LoVo (cell line): ENCODE results near the gene HAAO.

Experiments used
- DNase-seq: peaks from one replicate; pipeline ENCODE4 v3.0.0-alpha.2; 2016; ENCODE audit warnings: low spot score

Gene HAAO

DNA sequence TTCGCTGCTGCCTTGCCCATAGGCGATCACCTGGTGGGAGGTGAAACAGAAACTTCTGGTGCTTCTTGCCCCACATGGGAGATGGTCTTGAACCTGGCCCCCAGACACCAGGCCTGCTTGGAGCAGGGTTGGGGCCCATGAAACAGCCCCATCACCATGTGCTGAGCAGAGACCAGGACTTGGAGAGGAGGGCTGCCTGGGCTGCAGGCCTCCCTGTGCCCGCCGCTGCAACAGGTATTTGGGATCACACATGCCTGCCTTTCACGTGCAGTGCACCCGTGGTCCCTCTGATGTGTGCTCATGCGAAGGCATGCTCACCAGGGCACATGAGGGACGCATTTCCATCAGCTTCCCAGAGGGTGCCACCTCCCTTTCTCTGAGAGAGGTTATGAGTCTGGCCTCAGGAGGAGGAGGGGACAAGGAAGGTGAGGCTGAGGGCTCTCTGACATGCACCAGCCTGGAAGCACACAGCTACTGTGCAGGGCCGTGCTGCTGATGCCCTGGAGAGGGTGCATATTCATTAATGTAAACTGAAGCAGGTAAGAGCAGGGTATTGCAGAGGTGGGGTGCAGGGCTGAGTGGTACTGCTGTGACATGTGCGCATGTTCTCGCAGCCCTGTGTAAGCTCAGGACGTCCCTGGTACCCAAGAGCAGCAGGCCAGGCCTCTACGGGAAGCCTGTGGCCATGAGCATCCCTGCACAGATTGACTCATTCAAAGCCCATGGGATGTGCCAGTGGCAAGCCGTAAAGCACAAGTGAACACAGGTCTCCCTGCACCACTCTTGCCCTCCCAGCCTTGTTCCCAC is 24.3 kb downstream of the HAAO start:
- no peak for DNase-seq

DNA sequence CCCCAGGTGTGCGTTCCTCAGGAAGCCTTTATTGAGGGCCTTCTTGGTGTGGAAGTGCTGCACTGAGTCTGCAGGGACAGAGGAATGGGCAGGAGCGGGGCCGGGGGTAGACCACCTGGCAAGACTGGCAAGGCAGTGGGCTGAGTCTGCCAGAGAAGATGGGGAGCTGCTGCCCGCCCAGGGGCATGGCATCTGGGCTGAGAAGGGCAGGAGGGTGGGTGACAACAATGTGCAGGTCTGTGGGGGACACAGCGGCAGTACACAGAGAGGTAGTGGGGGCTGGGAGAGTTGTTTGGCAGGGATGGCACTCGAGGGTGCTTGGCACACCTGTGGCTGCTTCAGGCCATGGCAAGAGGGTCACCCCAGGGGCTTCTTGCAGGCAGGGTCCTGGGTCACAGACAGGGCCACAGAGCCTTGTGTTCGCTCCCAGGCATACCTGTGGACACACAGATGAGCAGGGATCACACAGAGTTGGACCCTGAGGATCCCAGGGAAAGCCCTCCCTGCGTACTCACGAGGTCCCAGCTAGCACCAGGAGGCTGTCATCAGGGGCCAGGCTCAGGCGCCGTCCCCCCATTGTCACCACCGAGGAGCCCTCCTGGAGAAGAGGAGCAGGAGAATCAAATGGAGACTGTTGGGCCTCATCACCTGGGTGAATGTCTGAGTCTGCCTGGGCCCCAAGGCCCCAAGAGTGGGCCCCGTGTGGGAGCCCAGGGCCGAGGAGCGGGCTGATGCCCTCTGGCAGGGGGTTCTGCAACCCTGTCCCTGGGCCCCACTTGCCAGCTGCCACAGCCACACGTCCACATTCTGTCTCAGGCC is 25.1 kb downstream of the HAAO start:
- DNase-seq = no peak

DNA sequence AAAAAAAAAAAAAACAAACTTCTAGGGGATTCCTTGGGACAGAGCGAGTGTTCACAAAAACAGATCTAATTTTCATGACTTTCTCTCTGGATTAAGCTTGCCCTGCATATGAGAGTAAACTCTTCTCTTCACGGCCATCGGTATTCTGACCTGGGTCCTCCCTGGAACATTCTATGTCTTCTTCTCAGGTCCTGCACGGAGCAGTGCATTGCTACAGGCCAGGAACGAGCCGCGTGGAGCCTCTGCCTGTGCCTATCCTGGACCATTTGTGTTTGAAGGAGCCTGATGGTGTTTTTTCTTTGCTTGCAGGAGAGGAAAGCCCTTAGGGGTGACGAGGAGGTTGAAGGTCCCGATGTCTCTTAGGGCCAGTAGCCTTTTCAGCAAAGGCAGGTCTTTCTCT is 26.7 kb downstream of the HAAO start:
- no peak for DNase-seq

DNA sequence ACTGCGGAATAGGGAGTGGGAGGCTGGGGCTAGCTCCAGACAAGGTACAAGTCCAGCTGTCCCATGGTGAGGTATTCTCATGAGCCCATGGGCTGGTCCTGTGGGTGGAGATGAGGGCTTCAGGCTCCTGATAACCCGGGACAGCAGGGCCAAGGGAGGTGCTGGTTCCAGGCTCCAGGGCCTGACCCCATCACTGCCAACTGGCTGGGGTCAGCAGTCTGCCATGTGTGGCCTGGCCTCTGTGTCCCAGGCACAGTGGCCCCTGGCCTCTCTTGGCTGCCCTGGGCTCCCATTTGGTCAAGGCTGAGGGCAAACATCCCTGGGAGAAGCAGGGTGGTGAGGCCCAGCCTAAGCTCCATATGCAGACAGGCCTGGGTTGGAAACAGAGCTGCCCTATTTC is 27.5 kb downstream of the HAAO start:
- DNase-seq = no peak

DNA sequence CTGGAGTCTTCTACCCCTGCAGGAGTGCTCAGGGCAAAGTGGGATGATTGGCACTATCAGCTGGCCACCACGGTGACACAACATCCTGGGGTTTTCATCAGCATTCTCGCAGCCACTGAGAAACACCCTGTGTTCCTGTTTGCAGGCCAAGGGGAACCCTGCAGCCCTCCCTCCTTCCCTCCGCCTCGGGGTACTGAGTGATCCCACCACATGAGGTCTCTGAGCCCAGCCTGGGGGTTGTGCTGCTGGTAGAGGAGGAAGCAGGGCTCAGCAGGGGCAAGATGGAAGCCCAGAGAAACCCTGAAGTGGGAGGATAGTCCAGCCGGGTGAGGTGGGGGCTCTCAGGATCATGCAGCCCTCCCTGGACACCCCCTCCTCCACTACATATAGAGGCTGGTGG is 28.3 kb downstream of the HAAO start, which contains the start of gene OXER1:
OXER1 (minus strand) TSS at position 40 of the 400 bp plus-strand sequence. CDS start 73 bp downstream, outside the sequence.
- no peak for DNase-seq

DNA sequence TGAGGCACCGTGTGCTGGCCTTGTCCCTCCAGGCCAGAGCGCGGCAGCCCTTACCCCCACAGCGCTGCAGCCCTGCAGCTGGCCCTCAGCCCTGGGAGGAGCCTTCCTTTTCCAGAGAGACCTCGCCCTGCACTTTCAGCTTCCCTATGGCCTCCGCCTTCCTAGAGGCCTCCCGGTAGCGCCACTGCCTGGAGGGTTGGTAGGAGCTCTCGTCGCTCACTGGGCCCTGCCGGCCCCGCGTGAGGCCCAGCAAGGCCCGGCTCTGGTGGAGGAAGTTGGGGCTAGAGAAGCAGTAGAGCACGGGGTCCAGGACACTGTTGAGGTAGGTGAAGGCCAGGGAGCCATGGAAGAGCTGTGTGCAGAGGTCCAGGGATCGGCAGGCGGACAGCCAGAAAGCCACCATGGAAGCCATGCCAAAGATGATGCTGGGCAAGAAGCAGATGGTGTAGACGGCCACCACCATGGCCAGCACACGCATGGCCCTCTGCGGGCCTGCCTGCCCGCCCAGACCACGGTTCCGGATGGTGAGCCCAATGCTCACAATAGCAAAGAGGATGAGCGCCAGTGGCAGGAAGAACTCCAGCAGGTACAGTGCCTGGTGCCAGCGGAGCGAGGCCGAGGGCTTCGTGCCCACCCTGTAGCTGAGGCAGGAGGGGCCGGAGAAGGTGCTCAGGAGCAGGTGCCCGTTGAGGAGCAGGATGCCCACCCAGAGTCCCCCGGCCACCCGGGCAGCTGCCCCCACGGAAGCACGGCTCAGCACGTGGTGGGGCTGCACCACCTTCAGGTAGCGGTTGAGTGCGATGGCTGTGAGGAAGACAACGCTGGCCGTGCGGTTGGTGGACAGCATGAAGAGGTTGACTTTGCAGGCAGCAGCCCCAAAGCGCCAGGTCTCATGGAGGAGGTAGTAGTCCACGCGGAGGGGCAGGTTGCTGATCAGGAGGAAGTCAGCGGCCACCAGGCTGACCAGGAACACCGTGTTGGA is 29.3 kb downstream of the HAAO start:
- no peak for DNase-seq

DNA sequence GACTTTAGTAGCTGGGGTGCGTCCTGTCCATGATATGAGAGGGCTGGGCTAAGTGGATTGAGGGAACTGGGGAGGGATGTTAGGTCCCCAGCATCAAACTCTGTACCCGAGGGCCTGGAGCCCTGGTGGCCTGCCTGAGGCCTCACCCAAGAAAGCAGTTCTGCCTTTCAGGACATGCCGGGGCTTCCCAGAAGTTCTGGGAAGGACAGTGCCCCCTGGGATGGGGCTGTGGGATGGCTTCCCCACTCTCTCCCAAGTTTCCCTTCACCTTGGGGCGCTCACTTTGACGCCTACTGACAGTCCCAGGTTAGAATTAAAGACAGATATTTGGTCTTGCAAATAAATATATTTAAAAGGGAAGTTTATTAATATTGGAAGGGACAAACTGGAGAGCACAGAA is 30.2 kb downstream of the HAAO start:
- no peak for DNase-seq

DNA sequence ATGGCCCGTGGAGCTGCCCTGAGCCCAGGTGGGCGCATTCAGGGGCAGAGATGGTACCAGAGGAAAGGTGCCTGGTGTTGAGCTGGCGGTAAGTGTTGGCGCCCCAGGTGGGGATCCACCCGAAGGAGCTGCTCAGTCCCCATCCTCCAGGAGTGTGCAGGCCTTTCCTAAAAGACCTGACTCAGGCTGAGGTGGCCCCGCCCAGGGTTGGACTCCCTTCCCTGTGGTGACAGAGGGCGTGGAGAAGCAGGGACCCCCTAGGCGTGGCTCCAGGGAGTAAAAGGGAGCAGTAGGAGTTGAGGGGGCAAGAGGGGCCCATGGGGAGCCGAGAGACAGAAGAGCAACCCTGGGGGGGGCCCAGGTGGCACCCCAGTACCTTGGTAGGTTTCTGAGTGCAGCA is 30.8 kb downstream of the HAAO start:
- peak; percentile 3 for DNase-seq

DNA sequence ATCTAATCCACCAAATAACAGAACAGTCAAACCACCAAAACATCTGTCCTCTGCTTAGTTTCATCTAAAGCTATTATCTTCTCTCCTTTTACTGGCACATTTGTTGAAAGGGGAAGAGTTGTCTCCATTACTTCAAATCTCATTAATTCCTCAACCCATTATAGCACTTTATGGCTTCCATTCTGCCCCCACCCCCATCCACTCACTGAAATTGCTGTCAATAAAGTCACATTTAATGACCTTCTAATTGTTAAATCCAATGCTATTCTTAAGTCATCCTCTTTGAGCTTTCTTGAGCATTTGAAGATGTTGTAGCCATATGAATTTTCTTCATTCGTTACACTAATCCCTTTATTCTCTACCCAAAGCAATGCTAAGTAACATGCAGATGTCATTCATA is 33.6 kb downstream of the HAAO start:
- no peak for DNase-seq

DNA sequence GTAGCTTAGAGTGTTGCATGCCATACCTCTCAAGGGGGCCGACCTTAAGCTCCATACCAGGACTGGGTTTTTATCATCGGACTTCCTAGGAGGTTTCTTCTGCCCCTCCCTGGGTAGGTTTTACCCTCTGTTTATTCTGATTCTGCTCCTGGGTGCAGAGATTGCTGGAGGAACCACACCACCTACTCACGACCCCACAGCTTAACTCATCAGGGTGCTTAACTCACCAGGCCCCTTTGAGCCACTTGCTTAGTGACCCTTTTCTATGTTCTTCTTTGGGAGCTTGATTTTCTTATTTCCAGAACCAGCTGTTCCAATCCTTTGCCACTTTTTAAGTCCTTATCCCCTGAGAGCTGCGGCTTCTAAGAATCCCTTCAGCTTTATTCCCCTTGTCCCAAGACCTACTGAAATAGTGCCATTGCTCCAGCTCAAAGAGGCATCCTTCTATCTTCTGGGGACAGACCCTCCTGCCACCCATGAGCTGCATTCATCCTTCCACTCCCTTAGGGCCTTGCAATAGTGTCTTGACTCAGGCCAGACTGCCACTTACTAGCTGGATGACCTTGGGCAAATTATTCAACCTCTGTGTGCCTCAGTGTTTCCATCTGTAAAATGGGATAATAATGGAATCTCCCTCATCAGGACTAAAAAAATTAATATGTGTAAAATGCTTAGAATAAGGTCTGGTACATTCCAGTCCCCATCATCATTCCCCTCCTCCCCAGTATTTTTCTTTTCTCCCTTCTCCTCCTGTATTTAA is 34.2 kb downstream of the HAAO start:
- DNase-seq = no peak

DNA sequence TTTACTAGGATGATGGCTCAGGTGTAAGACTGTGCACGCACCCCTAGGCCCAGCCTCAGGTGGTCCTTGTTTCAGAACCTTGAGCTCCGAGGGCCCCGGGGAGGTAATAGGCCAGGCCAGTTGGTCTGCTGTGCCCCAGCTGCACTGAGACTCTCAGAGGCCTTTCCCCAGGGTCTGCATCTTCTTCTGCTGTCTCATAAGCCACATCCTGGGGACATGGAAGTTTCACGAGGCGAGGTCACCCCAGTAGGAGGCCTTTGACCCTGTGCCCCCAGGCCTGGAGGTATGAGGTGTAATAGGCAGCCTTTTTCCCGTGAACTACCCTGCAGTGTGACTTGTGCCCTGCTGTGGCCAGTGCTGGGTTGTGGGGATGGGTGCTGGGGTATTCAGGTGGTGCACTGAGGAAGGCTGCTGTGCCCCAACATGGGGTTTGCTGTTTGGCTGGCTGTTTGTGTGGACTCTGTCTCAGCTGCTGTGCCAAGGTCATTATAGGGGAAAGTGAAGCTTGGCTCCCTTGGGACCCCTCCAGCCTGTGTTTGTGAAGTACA is 35.3 kb downstream of the HAAO start:
- DNase-seq = no peak

DNA sequence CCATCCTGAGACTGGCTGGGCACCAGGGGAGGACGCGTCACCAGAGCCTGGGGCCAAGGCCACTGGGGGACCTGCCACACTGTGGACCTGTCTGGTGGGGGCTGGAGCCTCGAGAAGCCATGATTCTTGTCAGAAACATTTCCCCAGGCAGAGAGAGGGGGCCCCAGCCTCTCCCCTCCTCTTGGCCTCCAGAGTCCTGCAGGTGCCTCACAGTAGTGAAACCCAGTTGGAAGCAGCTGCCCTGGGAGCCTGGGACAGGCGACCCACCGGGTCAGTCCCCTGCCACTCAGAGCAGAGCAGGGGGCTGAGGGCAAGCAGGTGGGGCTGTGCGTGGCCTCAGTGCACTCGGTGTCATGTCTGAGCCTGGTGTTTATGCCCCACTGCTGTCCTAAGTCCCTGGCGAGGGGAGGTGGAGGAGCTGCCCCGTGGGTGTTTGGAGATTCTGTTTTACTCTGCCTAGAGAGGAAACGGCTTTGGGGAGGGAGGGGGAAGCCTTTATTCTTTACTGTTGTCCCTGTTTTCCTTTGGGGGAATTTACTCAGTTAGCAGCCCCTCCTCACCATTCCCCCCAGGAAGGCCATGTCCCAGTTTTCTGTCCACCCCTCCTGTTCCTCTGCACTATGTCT is 36.1 kb downstream of the HAAO start:
- no peak for DNase-seq

DNA sequence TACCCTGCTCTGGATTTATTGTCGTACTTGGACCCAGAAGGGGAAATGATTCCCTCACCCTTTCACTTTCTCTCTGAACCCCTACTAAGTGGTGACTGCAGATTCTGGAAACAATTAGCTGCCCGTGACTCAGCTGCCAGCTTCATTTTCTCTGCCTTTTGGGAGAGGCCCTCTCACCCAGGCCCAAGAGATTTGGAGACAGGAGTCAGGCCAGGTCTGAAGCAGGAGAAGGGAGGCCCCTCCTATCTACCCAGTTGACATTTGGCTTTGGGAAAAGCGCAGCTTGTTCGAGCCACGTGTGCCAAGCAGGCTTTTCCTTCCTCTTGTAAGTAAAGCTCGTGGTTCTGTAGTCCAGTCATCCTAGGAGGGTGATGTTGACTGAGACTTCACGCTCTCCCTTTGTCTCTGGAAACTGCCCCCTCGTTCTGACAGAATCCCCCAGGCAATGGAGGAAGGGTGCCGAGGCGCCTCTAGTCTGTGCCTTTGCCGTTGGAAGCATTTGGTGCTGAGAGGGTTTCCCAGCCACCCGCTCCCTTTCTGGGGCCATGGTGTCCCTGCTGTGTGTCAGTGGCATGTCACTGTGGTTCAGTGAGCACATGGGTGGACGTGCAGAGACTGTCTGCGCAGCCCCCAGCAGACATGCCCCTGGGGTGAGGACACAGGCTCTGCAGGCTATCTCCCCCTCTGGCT is 37.0 kb downstream of the HAAO start:
- no peak for DNase-seq

DNA sequence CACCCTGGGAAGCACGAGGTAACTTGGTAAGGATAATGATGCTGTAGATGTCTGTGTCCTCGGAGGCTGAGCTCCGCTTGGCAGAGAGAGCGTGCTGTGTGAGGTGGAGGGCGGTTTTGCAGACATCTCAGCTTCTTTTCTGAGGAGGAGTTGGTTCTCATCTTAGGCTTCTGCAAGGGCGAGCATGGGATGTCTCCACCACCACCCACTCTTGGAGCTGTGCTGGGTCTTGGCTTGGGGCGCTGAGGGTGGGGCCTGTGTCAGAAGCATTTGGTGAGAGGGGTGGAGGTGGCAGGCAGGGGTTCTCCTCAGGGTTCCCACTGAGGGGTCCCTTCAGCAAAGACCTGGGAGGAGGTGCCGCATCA is 37.6 kb downstream of the HAAO start:
- no peak for DNase-seq

DNA sequence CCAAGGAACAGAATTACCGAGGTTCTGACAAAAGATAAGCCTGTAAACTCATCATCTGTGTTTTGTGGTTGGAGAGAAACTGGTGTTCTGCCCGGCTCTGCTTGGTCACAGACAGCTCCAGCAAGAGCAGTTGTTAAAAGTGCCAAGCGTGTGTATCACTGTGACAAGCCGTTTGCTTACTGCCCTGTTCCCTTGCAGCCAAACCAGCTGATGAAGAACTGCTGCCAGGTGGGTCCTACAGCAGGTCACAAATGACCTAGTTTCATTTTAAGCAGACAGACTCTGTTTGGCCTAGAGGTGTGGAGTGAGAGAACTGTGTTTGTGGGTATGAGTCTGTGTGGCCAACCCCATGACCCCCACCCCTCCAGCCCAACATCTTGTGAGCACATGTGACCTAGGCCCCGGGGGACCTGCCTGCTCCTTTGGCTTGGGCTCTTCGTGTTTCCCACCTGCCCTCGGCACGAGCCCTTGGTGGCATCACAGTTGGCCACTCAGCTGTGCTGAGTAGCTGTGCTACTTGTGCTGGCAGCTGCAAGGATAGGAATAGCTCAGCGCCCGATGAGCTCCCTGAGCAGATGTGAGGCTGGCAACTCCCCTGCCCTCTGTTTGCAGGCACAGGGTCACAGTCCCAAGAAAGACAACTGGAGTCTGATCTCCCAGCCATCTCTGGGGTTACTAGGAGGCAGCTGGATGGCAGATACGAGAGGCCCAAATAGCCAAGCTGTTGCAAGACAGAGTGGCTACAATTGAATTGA is 38.2 kb downstream of the HAAO start:
- no peak for DNase-seq

DNA sequence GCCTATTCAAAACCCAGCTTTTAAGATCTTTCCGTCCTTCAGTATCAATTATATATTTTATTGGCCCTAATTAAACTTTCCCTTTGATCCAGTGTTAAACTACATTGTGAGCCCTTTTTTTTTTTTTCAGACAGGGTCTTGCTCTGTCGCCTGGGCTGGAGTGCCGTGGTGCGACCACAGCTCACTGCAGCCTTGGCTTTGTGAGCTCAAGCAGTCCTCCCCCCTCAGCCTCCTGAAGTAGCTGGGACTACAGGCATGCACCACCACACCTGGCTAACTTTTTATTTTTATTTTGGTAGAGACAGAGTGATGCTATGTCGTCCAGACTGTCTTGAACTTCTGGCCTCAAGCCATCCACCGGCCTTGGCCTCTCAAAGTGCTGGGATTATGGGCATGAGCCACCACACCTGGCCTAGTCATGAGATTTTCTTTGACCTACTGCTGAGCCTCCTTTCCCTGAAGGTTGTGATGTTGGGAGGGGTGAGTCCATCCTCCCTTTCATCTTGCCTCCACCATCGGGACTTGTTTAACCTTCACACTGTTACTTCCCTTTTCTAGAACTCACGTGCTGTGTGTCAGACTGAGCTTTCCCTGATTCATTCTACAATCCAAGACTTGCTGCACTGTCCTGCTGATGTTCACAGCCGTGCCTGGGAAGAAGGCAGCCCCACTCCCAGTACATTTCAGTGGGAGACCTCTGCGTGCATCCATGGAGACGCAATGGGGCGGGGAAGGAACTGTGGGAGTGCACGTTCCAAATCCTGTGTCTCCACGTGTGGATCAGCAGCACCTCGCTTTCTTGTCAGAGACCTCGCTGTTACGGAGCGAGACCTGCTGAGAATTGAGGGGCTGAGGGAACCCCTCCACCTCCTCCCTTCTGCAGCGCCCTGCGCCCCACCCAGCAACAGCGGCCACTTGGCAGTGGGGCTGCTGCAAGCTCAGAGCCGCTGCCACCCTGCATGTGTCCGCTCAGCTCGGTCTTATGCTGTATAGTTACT is 39.3 kb downstream of the HAAO start:
- DNase-seq = no peak

DNA sequence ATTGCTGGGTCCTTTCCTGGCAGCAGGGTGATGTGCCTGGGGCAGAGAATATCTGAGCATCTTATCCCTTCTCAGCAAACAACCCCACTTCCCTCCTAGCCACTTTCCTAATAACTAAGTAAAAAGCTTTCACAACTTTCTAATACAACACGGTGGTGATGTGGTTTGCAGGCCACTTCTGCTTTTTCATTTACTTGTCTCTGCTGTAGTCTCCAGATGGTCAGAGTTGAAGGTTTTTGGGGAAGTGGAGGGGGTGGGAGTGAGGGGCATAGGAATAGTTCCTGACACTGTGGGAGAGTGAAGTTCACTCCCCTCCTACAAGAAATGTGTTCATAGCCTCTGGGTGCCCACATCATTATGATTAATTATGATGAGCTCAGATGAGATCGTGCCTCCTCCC is 40.1 kb downstream of the HAAO start:
- DNase-seq = no peak

DNA sequence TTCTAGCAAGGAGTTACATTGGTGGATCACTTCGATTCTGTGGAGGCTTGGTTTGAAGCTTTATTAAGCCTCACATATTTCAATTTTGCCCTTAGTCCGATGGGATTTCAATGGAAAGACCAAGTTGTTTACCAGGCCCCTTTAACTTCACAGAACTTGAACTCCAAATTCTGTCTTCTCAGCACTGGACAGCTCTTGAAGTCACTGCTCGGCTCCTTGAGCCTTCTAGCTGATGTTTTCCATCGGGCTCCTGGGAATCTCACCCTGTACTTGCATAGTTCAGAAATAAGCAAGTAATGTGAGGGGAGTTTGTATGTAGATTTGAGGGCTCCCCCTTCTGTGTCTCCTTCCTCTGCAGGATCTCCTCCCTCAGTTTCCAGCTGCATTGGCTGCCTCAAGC is 43.5 kb downstream of the HAAO start:
- no peak for DNase-seq
